GM12878 (cell line): ENCODE measurements around the gene SMC1B. TPM values are rescaled to one million over a fixed set of nuclear protein-coding genes. Genes with fewer than 3 reads are reported as not detected.

Experiments used
- ATAC-seq: fragments of 200-7000 bp; cut with Tn5 transposase; 3 replicates; pipeline ENCODE4 v1.9.1; 2020; ENCODE audit warnings: mild to moderate bottlenecking, moderate library complexity
- BruUV-seq: library from RNA; stranded (reverse); fragments of 400-500 nt; replicated peaks from 2 replicates; lab custom pipeline; 2021; lab: Mats Ljungman, UMichigan
- CTCF ChIA-PET: fragments of 300-600 bp; sonication (Branson Sonifier 250); formaldehyde crosslinking; extraction: SDS; loops from one replicate; lab custom pipeline; 2021; ENCODE audit warnings: inconsistent platforms; lab: Yijun Ruan, JAX
- POLR2A ChIA-PET: fragments of 350-600 bp; formaldehyde crosslinking; extraction: SDS; loops from one replicate; lab custom pipeline; 2021; ENCODE audit warnings: inconsistent platforms; lab: Charles Lee
- RAD21 ChIA-PET: fragments of 300-600 bp; sonication (Branson Sonifier 250); formaldehyde crosslinking; loops from one replicate; lab custom pipeline; 2023; ENCODE audit warnings: antibody characterized with exemption; ENCODE audit not compliant: unreplicated experiment; lab: Charles Lee
- SMC1A ChIA-PET: fragments of 300-600 bp; sonication (Branson Sonifier 250); formaldehyde crosslinking; loops from one replicate; lab custom pipeline; 2023; ENCODE audit not compliant: unreplicated experiment, uncharacterized antibody; lab: Charles Lee
- DNase-seq: peaks from one replicate; pipeline ENCODE4 v3.0.0-alpha.2; 2011; ENCODE audit warnings: low read depth, low spot score
- FAIRE-seq: peaks from 3 replicates; lab custom pipeline; 2011; peaks lifted over from hg19 to GRCh38; lab: Jason Lieb, UNC
- H2AFZ ChIP-seq: 2 replicates; pipeline ENCODE4 v1.6.0; 2011; ENCODE audit warnings: low read depth, low read length, control low read depth; ENCODE audit not compliant: control insufficient read depth
- H3K27ac ChIP-seq: 2 replicates; pipeline ENCODE4 v1.5.1; 2011; ENCODE audit warnings: control low read depth; ENCODE audit not compliant: control insufficient read depth, insufficient read depth
- H3K27me3 ChIP-seq, 2 experiments: replicated peaks in 1 of 2; 2 replicates each; pipeline versions ENCODE4 v1.6.0 to v1.6.1; 2011; ENCODE audit warnings: low read length in 1 of 2; ENCODE audit not compliant: control insufficient read depth in 2 of 2, insufficient read depth in 2 of 2
- H3K36me3 ChIP-seq, 2 experiments: 2 replicates each; pipeline ENCODE4 v1.5.1; 2011; ENCODE audit warnings: low read length in 1 of 2; ENCODE audit not compliant: control insufficient read depth in 2 of 2, insufficient read depth in 2 of 2
- H3K4me1 ChIP-seq: 2 replicates; pipeline ENCODE4 v1.6.1; 2011; ENCODE audit warnings: mild to moderate bottlenecking, low read length, moderate library complexity, mixed read lengths; ENCODE audit not compliant: control insufficient read depth, insufficient read depth
- H3K4me2 ChIP-seq: 2 replicates; pipeline ENCODE4 v1.6.0; 2011; ENCODE audit warnings: control low read depth; ENCODE audit not compliant: control insufficient read depth, insufficient read depth
- H3K4me3 ChIP-seq: fragments of 200-600 bp; sonication (generic); 2 replicates; pipeline ENCODE4 v1.5.1; 2016
- H3K79me2 ChIP-seq: 2 replicates; pipeline ENCODE4 v1.6.0; 2011; ENCODE audit warnings: low read length; ENCODE audit not compliant: control insufficient read depth, insufficient read depth
- H3K9ac ChIP-seq: 2 replicates; pipeline ENCODE4 v1.8.0; 2011; ENCODE audit warnings: low read length, control low read depth, mixed read lengths; ENCODE audit not compliant: control insufficient read depth, insufficient read depth
- H3K9me3 ChIP-seq: replicated peaks from 3 replicates; pipeline ENCODE4 v1.5.1; 2011; ENCODE audit warnings: mild to moderate bottlenecking, low read length; ENCODE audit not compliant: control insufficient read depth, insufficient read depth
- H4K20me1 ChIP-seq: 2 replicates; pipeline ENCODE4 v1.6.0; 2011; ENCODE audit not compliant: control insufficient read depth, insufficient read depth
- CBX3 ChIP-seq: fragments of 200-600 bp; sonication (generic); IDR thresholded peaks from 2 replicates; pipeline ENCODE4 v1.6.1; 2016; ENCODE audit warnings: low read depth, borderline replicate concordance
- CHD4 ChIP-seq: fragments of 200-600 bp; sonication (generic); IDR thresholded peaks from 2 replicates; pipeline ENCODE4 v1.6.1; 2016; ENCODE audit warnings: mild to moderate bottlenecking
- HCFC1 ChIP-seq: fragments of 150-350 bp; IDR thresholded peaks from 2 replicates; pipeline ENCODE4 v1.6.1; 2014; ENCODE audit warnings: low read length
- NBN ChIP-seq: fragments of 450-650 bp; IDR thresholded peaks from 2 replicates; pipeline ENCODE4 v1.6.1; 2016
- NFXL1 ChIP-seq: fragments of 450-650 bp; IDR thresholded peaks from 2 replicates; pipeline ENCODE4 v1.6.1; 2017; ENCODE audit warnings: antibody characterized with exemption, mild to moderate bottlenecking, borderline replicate concordance
- YBX1 ChIP-seq: fragments of 450-650 bp; IDR thresholded peaks from 2 replicates; pipeline ENCODE4 v1.6.1; 2016; ENCODE audit warnings: antibody characterized with exemption
- ZNF274 ChIP-seq: IDR thresholded peaks from one replicate; pipeline ENCODE4 v1.8.0; 2011; ENCODE audit not compliant: insufficient read length, insufficient read depth
- WGBS: methylation state at CpG from one replicate; pipeline ENCODE4 v1.1.6; 2016; ENCODE audit warnings: low lambda C conversion rate; ENCODE audit not compliant: insufficient replicate concordance, insufficient coverage; ENCODE audit errors: missing lambda C conversion rate; 5-methylcytosine and 5-hydroxymethylcytosine counted together
- in situ Hi-C: fragments of 300-500 bp; cut with MboI; formaldehyde crosslinking; loops from 9 replicates; pipeline ENCODE4 v1.14.3; 2018; ENCODE audit warnings: mixed read lengths
- intact Hi-C: fragments of 100-400 bp; cut with micrococcal nuclease; formaldehyde crosslinking; loops from one replicate; pipeline ENCODE4 v1.14.2; 2022; ENCODE audit not compliant: unreplicated experiment
- polyA plus RNA-seq, 11 experiments: library from polyadenylated mRNA; depleted of rRNA in 4 of 11; unstranded in 6 of 11; stranded (reverse) in 5 of 11; fragments of >200 nt; fragmentation: Nextera tagmentation in 4 of 11; fragmentation: Illumina TruSeq in 1 of 11; extraction: Ambion mirVana in 4 of 11; extraction: Trizol in 1 of 11; gene quantifications; 1 replicate in 1 of 11; 2 replicates in 10 of 11; pipeline versions ENCODE4 v1.2.1 to v1.2.3, GENCODE V29; 2011 to 2016; ENCODE audit warnings: inconsistent platforms in 2 of 11, missing spikeins in 2 of 11, low read depth in 1 of 11
- total RNA-seq, 4 experiments: library from RNA; depleted of rRNA in 3 of 4; stranded (reverse); fragments of >200 nt in 3 of 4; fragmentation: Illumina TruSeq in 1 of 4; extraction: Trizol in 1 of 4; gene quantifications; 2 replicates each; pipeline versions ENCODE4 v1.2.1 to v1.2.3, GENCODE V29; 2013 to 2021
- TF ChIP-seq, protein P1 (sequence below): fragments of 150-350 bp; IDR thresholded peaks from 2 replicates; pipeline ENCODE4 v1.6.1; 2014; ENCODE audit warnings: mild to moderate bottlenecking, low read depth, low read length
- TF ChIP-seq, protein P2 (sequence below): IDR thresholded peaks from 2 replicates; pipeline ENCODE4 v1.6.1; 2011; ENCODE audit warnings: low read depth, mild to moderate bottlenecking, low read length, moderate library complexity, borderline replicate concordance; ENCODE audit errors: extremely low read depth
- TF ChIP-seq, protein P3 (sequence below): fragments of 450-650 bp; IDR thresholded peaks from 2 replicates; pipeline ENCODE4 v1.6.1; 2014; ENCODE audit warnings: mild to moderate bottlenecking
- TF ChIP-seq, protein P4 (sequence below): fragments of 450-650 bp; formaldehyde crosslinking; IDR thresholded peaks from 2 replicates; pipeline ENCODE4 v1.5.0; 2022; ENCODE audit warnings: mild to moderate bottlenecking, missing genetic modification characterization

SMC1B gene
- total and polyA plus RNA-seq, 10 of the 15 experiments (the other 5 are each of a cell fraction or from before 2014, with no cell fraction given): not detected

DNA sequence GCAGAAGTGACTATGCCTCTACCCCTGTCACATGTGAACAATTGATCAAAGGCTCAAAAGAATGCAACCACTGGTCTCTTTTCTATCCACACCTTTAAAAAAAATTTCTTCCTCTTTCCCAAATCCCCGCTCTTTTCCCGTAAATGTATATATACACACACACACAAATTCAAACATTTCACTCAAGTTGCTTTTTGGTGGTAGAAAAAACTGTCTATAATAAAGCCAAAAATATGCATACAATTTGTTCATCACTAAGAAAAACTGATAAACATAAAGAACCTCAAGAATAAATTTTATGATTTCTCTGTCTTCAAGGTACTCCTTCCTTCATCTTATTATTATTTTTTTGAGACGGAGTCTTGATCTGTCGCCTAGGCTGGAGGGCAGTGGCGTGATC lies 5.6 kb downstream of the SMC1B start:
- no peaks in the 10 kb centered on the region for H3K36me3 ChIP-seq
- ATAC-seq (no peak), FAIRE-seq (no peak)
- no peaks in the 10 kb centered on the region for H3K79me2 ChIP-seq
- H2AFZ ChIP-seq: no peak overlapping the region
- ChIA-PET POLR2A (no interaction called here), RAD21 (no interaction called here)
- WGBS: 82% methylated on average over 5 of the region's 5 CpGs
- no peaks in the 10 kb centered on the region for H3K27me3 ChIP-seq
- no peak overlapping the region for H3K4me3 ChIP-seq
- H3K9ac ChIP-seq: no peak overlapping the region
- TF ChIP-seq YBX1: no peak
- TF ChIP-seq, protein P1, sequence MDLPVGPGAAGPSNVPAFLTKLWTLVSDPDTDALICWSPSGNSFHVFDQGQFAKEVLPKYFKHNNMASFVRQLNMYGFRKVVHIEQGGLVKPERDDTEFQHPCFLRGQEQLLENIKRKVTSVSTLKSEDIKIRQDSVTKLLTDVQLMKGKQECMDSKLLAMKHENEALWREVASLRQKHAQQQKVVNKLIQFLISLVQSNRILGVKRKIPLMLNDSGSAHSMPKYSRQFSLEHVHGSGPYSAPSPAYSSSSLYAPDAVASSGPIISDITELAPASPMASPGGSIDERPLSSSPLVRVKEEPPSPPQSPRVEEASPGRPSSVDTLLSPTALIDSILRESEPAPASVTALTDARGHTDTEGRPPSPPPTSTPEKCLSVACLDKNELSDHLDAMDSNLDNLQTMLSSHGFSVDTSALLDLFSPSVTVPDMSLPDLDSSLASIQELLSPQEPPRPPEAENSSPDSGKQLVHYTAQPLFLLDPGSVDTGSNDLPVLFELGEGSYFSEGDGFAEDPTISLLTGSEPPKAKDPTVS: no peak
- no peak for TF ChIP-seq NFXL1
- TF ChIP-seq NBN: no peak
- TF ChIP-seq, protein P2, sequence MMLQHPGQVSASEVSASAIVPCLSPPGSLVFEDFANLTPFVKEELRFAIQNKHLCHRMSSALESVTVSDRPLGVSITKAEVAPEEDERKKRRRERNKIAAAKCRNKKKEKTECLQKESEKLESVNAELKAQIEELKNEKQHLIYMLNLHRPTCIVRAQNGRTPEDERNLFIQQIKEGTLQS: no peak
- TF ChIP-seq, all 136 proteins: peak for 0
- no peaks in the 10 kb centered on the region for H3K9me3 ChIP-seq
- ChIA-PET SMC1A (no interaction called here), CTCF (interaction anchor here (1.2 kb wide), 1 partner anchor 30 kb away, joined by 3 read pairs; no protein-coding TSS in a partner anchor)
- no peak overlapping the region for H3K4me2 ChIP-seq
- H4K20me1 ChIP-seq: no peaks in the 10 kb centered on the region
- intact Hi-C loops: no loop called here
- in situ Hi-C loops: no loop called here
- no peak overlapping the region for H3K27ac ChIP-seq
- no peaks in the 10 kb centered on the region for H3K4me1 ChIP-seq
- DNase-seq: no peak
- no TSS peak for BruUV-seq

DNA sequence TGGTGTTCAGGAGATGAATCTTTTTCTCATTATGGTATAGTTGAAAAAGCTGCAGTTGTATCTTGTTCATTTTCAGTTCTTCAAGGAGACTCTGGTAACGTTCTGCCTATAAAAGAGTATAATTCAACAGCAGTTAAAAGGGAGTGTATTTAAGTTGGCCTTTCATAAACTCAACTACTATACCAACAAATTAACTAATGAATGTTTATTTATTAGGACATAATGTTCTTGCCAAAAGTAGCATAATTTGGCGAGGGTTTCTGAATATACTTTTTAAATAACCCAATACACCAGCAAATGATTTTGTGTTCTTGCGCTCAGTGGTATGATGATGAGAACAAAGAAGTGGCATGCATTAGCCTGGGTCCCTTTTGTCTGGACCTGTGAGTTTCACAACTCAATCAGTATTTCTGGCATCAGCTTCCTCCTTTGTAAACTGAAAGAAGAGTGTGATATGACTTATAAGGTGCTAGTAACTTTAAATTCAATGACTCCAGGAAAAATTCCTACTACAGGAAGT lies 10.9 kb downstream of the SMC1B start:
- Histone ChIP-seq H3K4me1 (no peaks in the 10 kb centered on the region), H3K27me3 (no peaks in the 10 kb centered on the region), H3K9me3 (no peaks in the 10 kb centered on the region; the same call in 2 of the 3 replicates), H3K9ac (no peak overlapping the region), H3K4me3 (no peak overlapping the region), H3K4me2 (no peak overlapping the region), H3K79me2 (no peaks in the 10 kb centered on the region), H3K27ac (no peak overlapping the region), H2AFZ (no peak overlapping the region), H4K20me1 (no peaks in the 10 kb centered on the region), H3K36me3 (no peaks in the 10 kb centered on the region)
- ChIA-PET CTCF (interaction anchor here (1.6 kb wide), 1 partner anchor 10 kb away, joined by 5 read pairs; no protein-coding TSS in a partner anchor), RAD21 (no interaction called here), SMC1A (no interaction called here), POLR2A (no interaction called here)
- no peak for ATAC-seq
- intact Hi-C loops (no loop called here), in situ Hi-C loops (loop anchor here (5.0 kb wide), 1 partner anchor 50 kb away; no protein-coding TSS in a partner anchor)
- DNase-seq: no peak
- no TSS peak for BruUV-seq
- no peak for FAIRE-seq
- WGBS: 35% methylated on average over 3 of the region's 3 CpGs
- TF ChIP-seq HCFC1 (no peak), ZNF274 (no peak), CBX3 (no peak), CHD4 (no peak)
- TF ChIP-seq, protein P3, sequence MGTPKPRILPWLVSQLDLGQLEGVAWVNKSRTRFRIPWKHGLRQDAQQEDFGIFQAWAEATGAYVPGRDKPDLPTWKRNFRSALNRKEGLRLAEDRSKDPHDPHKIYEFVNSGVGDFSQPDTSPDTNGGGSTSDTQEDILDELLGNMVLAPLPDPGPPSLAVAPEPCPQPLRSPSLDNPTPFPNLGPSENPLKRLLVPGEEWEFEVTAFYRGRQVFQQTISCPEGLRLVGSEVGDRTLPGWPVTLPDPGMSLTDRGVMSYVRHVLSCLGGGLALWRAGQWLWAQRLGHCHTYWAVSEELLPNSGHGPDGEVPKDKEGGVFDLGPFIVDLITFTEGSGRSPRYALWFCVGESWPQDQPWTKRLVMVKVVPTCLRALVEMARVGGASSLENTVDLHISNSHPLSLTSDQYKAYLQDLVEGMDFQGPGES: no peak
- TF ChIP-seq, protein P4, sequence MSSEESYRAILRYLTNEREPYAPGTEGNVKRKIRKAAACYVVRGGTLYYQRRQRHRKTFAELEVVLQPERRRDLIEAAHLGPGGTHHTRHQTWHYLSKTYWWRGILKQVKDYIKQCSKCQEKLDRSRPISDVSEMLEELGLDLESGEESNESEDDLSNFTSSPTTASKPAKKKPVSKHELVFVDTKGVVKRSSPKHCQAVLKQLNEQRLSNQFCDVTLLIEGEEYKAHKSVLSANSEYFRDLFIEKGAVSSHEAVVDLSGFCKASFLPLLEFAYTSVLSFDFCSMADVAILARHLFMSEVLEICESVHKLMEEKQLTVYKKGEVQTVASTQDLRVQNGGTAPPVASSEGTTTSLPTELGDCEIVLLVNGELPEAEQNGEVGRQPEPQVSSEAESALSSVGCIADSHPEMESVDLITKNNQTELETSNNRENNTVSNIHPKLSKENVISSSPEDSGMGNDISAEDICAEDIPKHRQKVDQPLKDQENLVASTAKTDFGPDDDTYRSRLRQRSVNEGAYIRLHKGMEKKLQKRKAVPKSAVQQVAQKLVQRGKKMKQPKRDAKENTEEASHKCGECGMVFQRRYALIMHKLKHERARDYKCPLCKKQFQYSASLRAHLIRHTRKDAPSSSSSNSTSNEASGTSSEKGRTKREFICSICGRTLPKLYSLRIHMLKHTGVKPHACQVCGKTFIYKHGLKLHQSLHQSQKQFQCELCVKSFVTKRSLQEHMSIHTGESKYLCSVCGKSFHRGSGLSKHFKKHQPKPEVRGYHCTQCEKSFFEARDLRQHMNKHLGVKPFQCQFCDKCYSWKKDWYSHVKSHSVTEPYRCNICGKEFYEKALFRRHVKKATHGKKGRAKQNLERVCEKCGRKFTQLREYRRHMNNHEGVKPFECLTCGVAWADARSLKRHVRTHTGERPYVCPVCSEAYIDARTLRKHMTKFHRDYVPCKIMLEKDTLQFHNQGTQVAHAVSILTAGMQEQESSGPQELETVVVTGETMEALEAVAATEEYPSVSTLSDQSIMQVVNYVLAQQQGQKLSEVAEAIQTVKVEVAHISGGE (CRISPR knock-in tag): no peak
